Osteoblast (primary cell): ENCODE measurements around the gene STX3. TPM values are rescaled to one million over a fixed set of nuclear protein-coding genes. Genes with fewer than 3 reads are reported as not detected.
A peak's percentile ranks its signal among the peaks of the same experiment; 100 is the strongest.

Source experiments
- DNase-seq: peaks from one replicate; pipeline ENCODE4 v3.0.0; 2011; ENCODE audit warnings: low spot score, mixed read lengths; ENCODE audit not compliant: insufficient read length; ENCODE audit errors: missing footprints
- H2AFZ ChIP-seq: 2 replicates; pipeline ENCODE4 v1.6.0; 2011; ENCODE audit warnings: mild to moderate bottlenecking, low read length
- H3K27ac ChIP-seq: 2 replicates; pipeline ENCODE4 v1.5.1; 2011; ENCODE audit warnings: mild to moderate bottlenecking, low read depth, low read length, moderate library complexity
- H3K27me3 ChIP-seq: 2 replicates; pipeline ENCODE4 v1.6.0; 2012; ENCODE audit warnings: mild to moderate bottlenecking, control low read depth, inconsistent platforms, low read length, moderate library complexity; ENCODE audit not compliant: insufficient read depth
- H3K36me3 ChIP-seq: 2 replicates; pipeline ENCODE4 v1.5.1; 2011; ENCODE audit warnings: mild to moderate bottlenecking, low read length, control low read depth, moderate library complexity; ENCODE audit not compliant: insufficient read depth
- H3K4me1 ChIP-seq: 2 replicates; pipeline ENCODE4 v1.5.1; 2011; ENCODE audit warnings: mild to moderate bottlenecking, low read length, control low read depth, moderate library complexity; ENCODE audit not compliant: insufficient read depth
- H3K4me2 ChIP-seq: 2 replicates; pipeline ENCODE4 v1.6.0; 2011; ENCODE audit warnings: mild to moderate bottlenecking, low read length; ENCODE audit not compliant: insufficient read depth
- H3K4me3 ChIP-seq: fragments of 200-600 bp; sonication (generic); 3 replicates; pipeline ENCODE4 v1.5.1; 2012; ENCODE audit warnings: mild to moderate bottlenecking, low read length, inconsistent platforms; ENCODE audit not compliant: insufficient read depth
- H3K79me2 ChIP-seq: 2 replicates; pipeline ENCODE4 v1.6.0; 2012; ENCODE audit warnings: mild to moderate bottlenecking, low read length, control low read depth, inconsistent platforms; ENCODE audit not compliant: insufficient read depth
- H3K9me3 ChIP-seq: 2 replicates; pipeline ENCODE4 v1.5.1; 2011; ENCODE audit warnings: low read depth, low read length, control low read depth
- H4K20me1 ChIP-seq: 2 replicates; pipeline ENCODE4 v1.6.0; 2012; ENCODE audit warnings: mild to moderate bottlenecking, low read length, control low read depth; ENCODE audit not compliant: insufficient read depth
- total RNA-seq: library from RNA; depleted of rRNA; stranded (reverse); fragments of >200 nt; gene quantifications from 2 replicates; pipeline ENCODE4 v1.2.3, GENCODE V29; 2012
- TF ChIP-seq, protein P1 (sequence below): IDR thresholded peaks from 2 replicates; pipeline ENCODE4 v1.5.1; 2011; ENCODE audit warnings: mild to moderate bottlenecking, low read depth, low read length, moderate library complexity; ENCODE audit errors: extremely low read depth

STX3 gene
- total RNA-seq, 1 donor: 51.4 TPM

DNA sequence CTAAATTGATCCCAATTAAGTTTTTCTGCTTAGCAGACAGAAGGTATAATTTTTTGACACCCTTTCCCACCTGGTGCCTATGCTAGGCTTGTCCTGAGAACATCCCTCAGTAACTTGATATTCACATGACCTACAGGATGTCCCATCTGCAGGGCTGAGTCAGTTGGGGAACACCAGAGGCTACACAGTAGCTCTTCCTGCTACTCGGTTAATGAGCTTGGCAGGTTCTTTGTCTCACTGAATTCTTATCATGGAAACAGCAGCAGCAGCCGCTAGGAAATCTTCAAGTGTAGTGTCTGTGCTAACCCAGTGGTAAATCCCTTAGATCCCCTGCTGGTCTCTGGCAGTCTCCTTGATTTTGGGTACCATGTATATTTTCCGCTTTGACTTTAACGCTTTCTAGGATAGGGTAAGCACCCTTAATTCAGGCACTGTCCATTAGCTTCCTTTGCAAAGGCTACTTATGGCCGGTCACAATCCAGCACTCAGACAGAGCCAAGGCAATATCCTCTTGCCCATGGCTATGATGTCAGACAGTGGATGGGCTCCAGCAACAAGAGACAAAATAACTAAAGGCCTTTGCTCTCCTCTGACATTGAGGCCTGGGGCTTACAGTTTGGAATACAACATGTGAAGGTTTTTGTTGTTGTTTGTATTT, 46.9 kb downstream of the STX3 start:
- Histone ChIP-seq H3K4me2 (peak overlapping the region; percentile 25), H3K27ac (no peak overlapping the region), H3K27me3 (no peaks in the 10 kb centered on the region), H2AFZ (no peak overlapping the region), H3K4me1 (peaks cover 6% of the 10 kb centered on the region), H3K9me3 (no peaks in the 10 kb centered on the region), H4K20me1 (no peaks in the 10 kb centered on the region), H3K4me3 (no peak overlapping the region), H3K79me2 (no peaks in the 10 kb centered on the region), H3K36me3 (peaks cover 31% of the 10 kb centered on the region)
- TF ChIP-seq, protein P1, sequence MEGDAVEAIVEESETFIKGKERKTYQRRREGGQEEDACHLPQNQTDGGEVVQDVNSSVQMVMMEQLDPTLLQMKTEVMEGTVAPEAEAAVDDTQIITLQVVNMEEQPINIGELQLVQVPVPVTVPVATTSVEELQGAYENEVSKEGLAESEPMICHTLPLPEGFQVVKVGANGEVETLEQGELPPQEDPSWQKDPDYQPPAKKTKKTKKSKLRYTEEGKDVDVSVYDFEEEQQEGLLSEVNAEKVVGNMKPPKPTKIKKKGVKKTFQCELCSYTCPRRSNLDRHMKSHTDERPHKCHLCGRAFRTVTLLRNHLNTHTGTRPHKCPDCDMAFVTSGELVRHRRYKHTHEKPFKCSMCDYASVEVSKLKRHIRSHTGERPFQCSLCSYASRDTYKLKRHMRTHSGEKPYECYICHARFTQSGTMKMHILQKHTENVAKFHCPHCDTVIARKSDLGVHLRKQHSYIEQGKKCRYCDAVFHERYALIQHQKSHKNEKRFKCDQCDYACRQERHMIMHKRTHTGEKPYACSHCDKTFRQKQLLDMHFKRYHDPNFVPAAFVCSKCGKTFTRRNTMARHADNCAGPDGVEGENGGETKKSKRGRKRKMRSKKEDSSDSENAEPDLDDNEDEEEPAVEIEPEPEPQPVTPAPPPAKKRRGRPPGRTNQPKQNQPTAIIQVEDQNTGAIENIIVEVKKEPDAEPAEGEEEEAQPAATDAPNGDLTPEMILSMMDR: no peak
- DNase-seq: peak; percentile 65

DNA sequence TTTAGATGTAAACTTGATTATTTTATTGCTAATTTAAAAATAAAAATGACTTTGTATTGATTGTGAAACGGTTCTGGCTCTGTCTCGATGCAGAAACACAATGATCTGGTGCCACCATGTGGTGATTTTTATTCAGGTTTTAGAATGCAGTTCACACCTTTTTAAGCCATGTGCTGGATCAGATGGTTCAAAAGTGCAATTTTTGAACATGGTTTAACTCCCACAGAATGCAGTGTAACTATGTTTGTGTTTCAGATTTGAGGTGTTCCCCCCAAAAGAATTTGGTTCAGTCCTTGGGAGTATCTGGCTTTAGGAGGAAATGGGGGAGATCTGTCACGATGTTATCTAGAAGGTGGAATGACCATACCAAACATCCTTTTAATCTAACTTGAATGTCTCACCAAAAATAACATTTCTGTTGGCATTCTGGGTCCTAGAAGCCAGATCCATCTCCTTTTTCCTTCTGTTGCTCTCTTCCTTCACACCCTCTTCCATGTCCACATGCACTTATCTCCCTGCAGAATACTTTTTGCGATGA, 47.5 kb downstream of the STX3 start:
- Histone ChIP-seq H3K27ac (no peak overlapping the region), H3K9me3 (no peaks in the 10 kb centered on the region), H3K27me3 (no peaks in the 10 kb centered on the region), H3K4me3 (no peak overlapping the region), H3K79me2 (no peaks in the 10 kb centered on the region), H3K4me2 (peak overlapping the region; percentile 25), H3K36me3 (peaks cover 34% of the 10 kb centered on the region), H2AFZ (no peak overlapping the region), H4K20me1 (no peaks in the 10 kb centered on the region), H3K4me1 (peaks cover 6% of the 10 kb centered on the region)
- TF ChIP-seq, protein P1: peak; percentile 72
- no peak for DNase-seq

DNA sequence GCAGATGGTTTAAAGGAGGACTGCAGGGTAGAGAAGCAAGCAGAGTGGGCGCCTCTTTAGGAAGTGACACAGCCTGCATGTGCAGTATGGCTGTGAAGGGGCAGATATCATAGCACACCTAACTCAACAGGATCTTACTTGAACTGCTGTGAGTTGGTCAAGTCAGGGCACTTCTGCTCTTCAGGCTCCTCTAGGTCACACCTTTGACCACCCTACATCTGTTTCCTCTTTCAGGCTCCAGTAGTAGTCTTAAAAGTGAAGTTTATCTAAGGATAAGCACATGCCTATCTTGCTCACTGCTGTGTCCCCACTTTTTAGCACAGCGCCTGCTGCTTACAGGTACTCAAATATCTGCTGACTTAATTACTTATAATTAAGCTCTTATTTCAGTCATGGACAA, 48.9 kb downstream of the STX3 start:
- Histone ChIP-seq H3K4me2 (no peak overlapping the region), H3K9me3 (no peaks in the 10 kb centered on the region), H3K27me3 (no peaks in the 10 kb centered on the region), H3K4me3 (no peak overlapping the region), H2AFZ (no peak overlapping the region), H3K27ac (no peak overlapping the region), H3K4me1 (peaks cover 6% of the 10 kb centered on the region), H3K79me2 (no peaks in the 10 kb centered on the region), H3K36me3 (peaks cover 39% of the 10 kb centered on the region), H4K20me1 (no peaks in the 10 kb centered on the region)
- TF ChIP-seq, protein P1: no peak
- no peak for DNase-seq

DNA sequence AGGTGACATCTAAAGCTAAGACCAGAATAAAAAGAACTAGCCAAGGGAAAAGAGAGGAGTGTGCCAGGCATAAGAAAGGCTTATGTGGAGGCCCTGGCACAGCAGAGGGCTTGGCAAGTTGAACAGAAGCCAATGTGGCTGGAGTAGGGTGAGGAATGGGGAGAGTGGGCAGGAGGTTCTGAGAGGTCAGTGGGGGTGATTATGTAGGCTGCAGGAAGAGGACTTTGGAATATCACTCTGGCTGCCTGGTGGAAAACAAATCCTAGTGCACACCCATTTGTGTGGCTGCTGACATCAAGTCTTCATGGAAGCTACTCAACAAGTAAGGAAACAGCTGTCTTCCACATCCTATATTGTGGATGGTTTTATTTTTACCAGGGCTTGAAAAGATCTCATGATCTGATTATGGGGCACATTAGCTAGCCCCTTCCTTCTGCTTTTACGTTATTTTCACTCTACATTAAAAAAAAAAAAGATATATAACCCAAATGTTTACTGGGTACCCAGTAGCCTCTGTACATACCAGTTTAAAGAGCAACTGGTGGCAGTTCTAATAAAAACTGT, 52.0 kb downstream of the STX3 start:
- TF ChIP-seq, protein P1: no peak
- Histone ChIP-seq H2AFZ (no peak overlapping the region), H3K4me3 (no peak overlapping the region), H3K27me3 (no peaks in the 10 kb centered on the region), H3K27ac (no peak overlapping the region), H3K36me3 (peaks cover 39% of the 10 kb centered on the region), H3K79me2 (peaks cover 12% of the 10 kb centered on the region), H3K9me3 (no peaks in the 10 kb centered on the region), H3K4me2 (no peak overlapping the region), H3K4me1 (peaks cover 11% of the 10 kb centered on the region), H4K20me1 (no peaks in the 10 kb centered on the region)
- DNase-seq: no peak
